Measurements from ENCODE around the gene SIGLEC7. TPM values are rescaled to one million over a fixed set of nuclear protein-coding genes. Genes with fewer than 3 reads are reported as not detected.

Gene SIGLEC7
- total and polyA plus RNA-seq, 7 donors, result 1.1 to 8.3 (median 2.5) TPM

- TF ChIP-seq POLR2AphosphoS5 (IDR thresholded peaks at IDR 0.05), result no peak
- TF ChIP-seq, protein P1, sequence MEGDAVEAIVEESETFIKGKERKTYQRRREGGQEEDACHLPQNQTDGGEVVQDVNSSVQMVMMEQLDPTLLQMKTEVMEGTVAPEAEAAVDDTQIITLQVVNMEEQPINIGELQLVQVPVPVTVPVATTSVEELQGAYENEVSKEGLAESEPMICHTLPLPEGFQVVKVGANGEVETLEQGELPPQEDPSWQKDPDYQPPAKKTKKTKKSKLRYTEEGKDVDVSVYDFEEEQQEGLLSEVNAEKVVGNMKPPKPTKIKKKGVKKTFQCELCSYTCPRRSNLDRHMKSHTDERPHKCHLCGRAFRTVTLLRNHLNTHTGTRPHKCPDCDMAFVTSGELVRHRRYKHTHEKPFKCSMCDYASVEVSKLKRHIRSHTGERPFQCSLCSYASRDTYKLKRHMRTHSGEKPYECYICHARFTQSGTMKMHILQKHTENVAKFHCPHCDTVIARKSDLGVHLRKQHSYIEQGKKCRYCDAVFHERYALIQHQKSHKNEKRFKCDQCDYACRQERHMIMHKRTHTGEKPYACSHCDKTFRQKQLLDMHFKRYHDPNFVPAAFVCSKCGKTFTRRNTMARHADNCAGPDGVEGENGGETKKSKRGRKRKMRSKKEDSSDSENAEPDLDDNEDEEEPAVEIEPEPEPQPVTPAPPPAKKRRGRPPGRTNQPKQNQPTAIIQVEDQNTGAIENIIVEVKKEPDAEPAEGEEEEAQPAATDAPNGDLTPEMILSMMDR (IDR thresholded peaks at IDR 0.05), result no peak
- TF ChIP-seq EP300 (IDR thresholded peaks at IDR 0.05), result no peak
- TF ChIP-seq POLR2A (IDR thresholded peaks at IDR 0.05), result no peak
- Histone ChIP-seq H3K4me1 (no peaks in the 10 kb centered on the region), H3K36me3 (no peaks in the 10 kb centered on the region), H3K27me3 (peaks cover 0 to 8% (median 3%) of the 10 kb centered on the region in 3 donors), H3K4me3 (no peak overlapping the region), H3K9me3 (no peaks in the 10 kb centered on the region), H3K27ac (no peak overlapping the region)
- 44 to 66% methylated on average over 1 of the region's 1 CpG for WGBS, 2 donors
- DNase-seq, result no peak
- intact Hi-C loops (cut with DNase I), result no loop called here
Measured at GRCh38 chr19:51147663-51148062, 5.6 kb downstream of the SIGLEC7 start.

DNA sequence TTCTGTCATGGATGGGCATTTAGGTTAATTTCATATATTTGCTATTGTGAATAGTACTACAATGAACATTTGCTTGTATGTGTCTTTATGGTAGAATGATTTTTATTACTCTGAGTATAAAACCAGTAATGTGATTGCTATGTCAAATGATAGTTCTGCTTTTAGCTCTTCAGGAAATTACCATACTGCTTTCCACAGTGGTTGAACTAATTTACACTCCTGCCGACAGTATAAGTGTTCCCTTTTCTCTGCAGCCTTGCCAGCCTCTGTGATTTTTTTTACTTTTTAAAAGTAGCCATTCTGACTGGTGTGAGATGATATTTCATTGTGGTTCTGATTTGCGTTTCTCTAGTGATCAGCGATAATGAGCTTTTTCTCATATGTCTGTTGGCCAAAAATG lies 6.5 kb downstream of the SIGLEC7 start:
- WGBS, 2 donors, result 46 to 54% methylated on average over 3 of the region's 3 CpGs
- no peaks in the 10 kb centered on the region for H3K4me1 ChIP-seq
- H3K27me3 ChIP-seq, result peaks cover 0 to 10% (median 5%) of the 10 kb centered on the region in 3 donors
- no peak overlapping the region for H3K27ac ChIP-seq
- no peaks in the 10 kb centered on the region for H3K36me3 ChIP-seq
- no peak overlapping the region for H3K4me3 ChIP-seq
- no peak for DNase-seq
- TF ChIP-seq EP300 (IDR thresholded peaks at IDR 0.05) (no peak), POLR2AphosphoS5 (IDR thresholded peaks at IDR 0.05) (no peak), POLR2A (IDR thresholded peaks at IDR 0.05) (no peak)
- TF ChIP-seq, protein P1 (IDR thresholded peaks at IDR 0.05), result no peak
- H3K9me3 ChIP-seq, result no peaks in the 10 kb centered on the region
- intact Hi-C loops (cut with DNase I), result no loop called here

DNA sequence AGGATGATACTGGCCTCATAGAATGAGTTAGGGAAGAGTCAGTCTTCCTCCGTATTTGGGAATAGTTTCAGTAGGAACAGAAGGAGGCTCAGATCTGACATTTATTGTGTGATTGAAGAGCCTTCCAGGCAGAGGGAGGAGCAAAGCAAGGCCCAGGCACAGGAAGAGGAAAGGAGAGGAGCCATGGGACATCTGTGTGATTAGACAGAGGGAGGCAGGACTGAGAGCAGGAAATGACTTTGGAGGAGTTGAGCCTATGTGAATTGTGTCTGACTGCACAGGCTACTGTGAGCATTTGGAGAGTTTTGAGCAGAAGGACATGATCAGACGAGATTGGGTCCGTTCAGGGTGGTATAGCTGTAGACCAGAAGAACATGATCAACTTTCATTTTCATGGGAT lies 8.5 kb downstream of the SIGLEC7 start:
- TF ChIP-seq EP300 (IDR thresholded peaks at IDR 0.05) (no peak), POLR2A (IDR thresholded peaks at IDR 0.05) (no peak), POLR2AphosphoS5 (IDR thresholded peaks at IDR 0.05) (no peak)
- TF ChIP-seq, protein P1 (IDR thresholded peaks at IDR 0.05), result no peak
- Histone ChIP-seq H3K4me1 (no peaks in the 10 kb centered on the region), H3K27ac (no peak overlapping the region), H3K4me3 (no peak overlapping the region), H3K36me3 (no peaks in the 10 kb centered on the region), H3K9me3 (no peaks in the 10 kb centered on the region), H3K27me3 (peaks cover 0 to 10% (median 0%) of the 10 kb centered on the region in 3 donors)
- DNase-seq, result no peak
- 75 to 81% methylated on average over 3 of the region's 3 CpGs for WGBS, 2 donors
- intact Hi-C loops (cut with DNase I), result no loop called here

GRCh38 chr19:51156710-51157109 lies 14.6 kb downstream of the SIGLEC7 start:
- intact Hi-C loops (cut with DNase I), result no loop called here
- 33 to 68% methylated on average over 2 of the region's 2 CpGs for WGBS, 2 donors
- no peak for DNase-seq
- no peak overlapping the region for H3K27ac ChIP-seq
- H3K9me3 ChIP-seq, result no peaks in the 10 kb centered on the region
- no peaks in the 10 kb centered on the region for H3K36me3 ChIP-seq
- peaks cover 0 to 10% (median 0%) of the 10 kb centered on the region in 3 donors for H3K27me3 ChIP-seq
- H3K4me3 ChIP-seq, result no peak overlapping the region
- H3K4me1 ChIP-seq, result no peaks in the 10 kb centered on the region
- TF ChIP-seq, protein P1 (IDR thresholded peaks at IDR 0.05), result no peak
- TF ChIP-seq POLR2A (IDR thresholded peaks at IDR 0.05) (no peak), EP300 (IDR thresholded peaks at IDR 0.05) (no peak), POLR2AphosphoS5 (IDR thresholded peaks at IDR 0.05) (no peak)

GRCh38 chr19:51157265-51157664 lies 15.2 kb downstream of the SIGLEC7 start:
- H3K4me1 ChIP-seq, result no peaks in the 10 kb centered on the region
- no peaks in the 10 kb centered on the region for H3K9me3 ChIP-seq
- H3K27ac ChIP-seq, result no peak overlapping the region
- no peaks in the 10 kb centered on the region for H3K36me3 ChIP-seq
- intact Hi-C loops (cut with DNase I), result no loop called here
- no peak overlapping the region for H3K4me3 ChIP-seq
- DNase-seq, result no peak
- WGBS, 2 donors, result 18 to 49% methylated on average over 2 of the region's 2 CpGs
- TF ChIP-seq POLR2AphosphoS5 (IDR thresholded peaks at IDR 0.05) (no peak), POLR2A (IDR thresholded peaks at IDR 0.05) (no peak)
- peaks cover 0 to 10% (median 0%) of the 10 kb centered on the region in 3 donors for H3K27me3 ChIP-seq
